Kidney epithelial cell (primary cell): ENCODE measurements around the gene CIROP. TPM values are rescaled to one million over a fixed set of nuclear protein-coding genes. Genes with fewer than 3 reads are reported as not detected.

ENCODE experiments used
- DNase-seq: peaks from one replicate; pipeline ENCODE4 v3.0.0-alpha.2; 2010; ENCODE audit warnings: low read depth
- H3K27me3 ChIP-seq: 2 replicates; pipeline ENCODE4 v1.6.0; 2011; ENCODE audit warnings: low read length; ENCODE audit not compliant: control insufficient read depth, insufficient read depth
- H3K36me3 ChIP-seq: 2 replicates; pipeline ENCODE4 v1.5.1; 2011; ENCODE audit warnings: low read length; ENCODE audit not compliant: control insufficient read depth, insufficient read depth
- H3K4me3 ChIP-seq: 2 replicates; pipeline ENCODE4 v1.5.1; 2011; ENCODE audit warnings: low read depth, mild to moderate bottlenecking, control low read depth, low read length
- total RNA-seq: library from RNA; depleted of rRNA; stranded (reverse); fragments of >200 nt; gene quantifications from 2 replicates; pipeline ENCODE4 v1.2.3, GENCODE V29; 2015
- TF ChIP-seq, protein P1 (sequence below): IDR thresholded peaks from 2 replicates; pipeline ENCODE4 v1.5.1; 2011; ENCODE audit warnings: mild to moderate bottlenecking, moderate library complexity, low read length, control low read depth, inconsistent platforms; ENCODE audit not compliant: insufficient read depth, poor library complexity, severe bottlenecking

The CIROP gene
- total RNA-seq, 1 donor from 2014 or later = not detected

DNA sequence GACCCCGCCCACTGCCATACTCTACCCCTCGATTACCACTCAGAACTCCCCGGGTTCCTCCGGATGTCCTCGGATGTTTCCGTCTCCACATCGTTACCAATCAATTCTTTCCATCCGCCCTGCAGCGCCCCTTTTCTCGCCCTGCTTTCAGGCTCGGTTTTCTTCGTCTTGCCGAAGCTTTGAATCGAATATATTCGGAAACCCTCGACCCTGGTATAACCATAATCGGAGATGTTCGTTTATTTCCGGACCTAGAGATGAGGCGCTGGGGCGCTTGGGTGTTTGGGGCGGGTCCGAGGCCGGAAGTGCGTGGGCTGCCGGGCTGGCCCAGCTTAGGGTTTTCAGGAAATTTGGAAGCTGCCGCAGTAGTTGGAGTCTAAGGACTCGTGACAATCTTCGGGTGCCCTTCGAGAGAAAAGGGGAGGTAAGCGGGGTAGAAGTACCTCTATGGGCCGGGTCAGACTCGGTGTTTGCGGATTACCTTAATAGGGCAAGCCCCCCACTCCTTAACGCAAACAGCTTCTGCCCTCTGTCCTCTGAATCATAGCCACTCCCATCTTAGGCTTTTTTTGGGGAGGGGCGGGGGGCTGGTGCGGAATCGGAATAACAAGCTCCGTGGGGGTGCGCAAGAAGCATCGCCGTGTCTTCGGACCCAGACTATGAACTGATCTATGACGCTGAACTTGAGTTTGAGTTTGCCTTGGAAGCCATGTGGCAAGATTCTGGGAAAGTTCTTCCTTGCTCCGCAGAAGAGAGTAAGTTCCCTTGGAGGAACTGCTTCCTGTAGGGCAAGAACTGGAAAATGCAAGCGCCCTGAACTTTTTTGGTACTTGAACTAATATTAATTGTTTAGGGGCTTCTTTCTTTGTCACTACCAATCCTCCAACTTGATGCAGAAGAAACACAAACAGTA is 9.3 kb downstream of the CIROP start, which contains the start of gene C14orf119:
C14orf119 (plus strand) TSS at position 310 of the 913 bp plus-strand sequence. CDS start 2,154 bp downstream, outside the sequence.
- no peaks in the 10 kb centered on the region for H3K27me3 ChIP-seq
- no peaks in the 10 kb centered on the region for H3K36me3 ChIP-seq
- DNase-seq = peak; percentile 92
- TF ChIP-seq, protein P1, sequence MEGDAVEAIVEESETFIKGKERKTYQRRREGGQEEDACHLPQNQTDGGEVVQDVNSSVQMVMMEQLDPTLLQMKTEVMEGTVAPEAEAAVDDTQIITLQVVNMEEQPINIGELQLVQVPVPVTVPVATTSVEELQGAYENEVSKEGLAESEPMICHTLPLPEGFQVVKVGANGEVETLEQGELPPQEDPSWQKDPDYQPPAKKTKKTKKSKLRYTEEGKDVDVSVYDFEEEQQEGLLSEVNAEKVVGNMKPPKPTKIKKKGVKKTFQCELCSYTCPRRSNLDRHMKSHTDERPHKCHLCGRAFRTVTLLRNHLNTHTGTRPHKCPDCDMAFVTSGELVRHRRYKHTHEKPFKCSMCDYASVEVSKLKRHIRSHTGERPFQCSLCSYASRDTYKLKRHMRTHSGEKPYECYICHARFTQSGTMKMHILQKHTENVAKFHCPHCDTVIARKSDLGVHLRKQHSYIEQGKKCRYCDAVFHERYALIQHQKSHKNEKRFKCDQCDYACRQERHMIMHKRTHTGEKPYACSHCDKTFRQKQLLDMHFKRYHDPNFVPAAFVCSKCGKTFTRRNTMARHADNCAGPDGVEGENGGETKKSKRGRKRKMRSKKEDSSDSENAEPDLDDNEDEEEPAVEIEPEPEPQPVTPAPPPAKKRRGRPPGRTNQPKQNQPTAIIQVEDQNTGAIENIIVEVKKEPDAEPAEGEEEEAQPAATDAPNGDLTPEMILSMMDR = no peak
- peak within 1 kb of the TSS; percentile 96 for H3K4me3 ChIP-seq

DNA sequence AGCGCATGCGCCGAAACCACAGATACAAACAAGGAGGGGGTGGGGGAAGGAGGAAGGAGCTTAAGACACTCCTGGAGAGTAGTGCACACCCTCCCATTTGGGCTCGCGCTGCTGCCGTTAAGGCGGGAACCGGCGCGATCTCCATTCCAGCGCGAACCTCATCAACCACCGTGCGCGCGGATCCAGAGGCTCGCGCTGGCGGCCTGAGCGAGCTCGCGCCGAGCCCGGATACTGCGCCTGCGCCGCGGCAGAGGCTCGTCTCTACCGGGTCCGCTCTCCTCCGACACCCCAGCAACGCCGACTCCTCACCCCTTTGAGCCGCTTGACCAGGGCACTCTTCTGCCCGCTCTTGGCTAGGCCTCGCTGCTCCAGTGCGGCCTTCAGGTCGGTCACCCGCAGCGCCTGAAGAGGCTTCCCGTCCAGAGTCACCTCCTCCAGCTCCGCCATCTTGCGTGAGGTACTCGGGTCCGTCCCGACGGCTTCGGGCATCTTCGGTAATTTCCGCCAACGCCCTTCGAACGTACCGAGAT is 10.1 kb downstream of the CIROP start, which contains the start of gene ACIN1:
ACIN1 (minus strand) TSS at position 471 of the 530 bp plus-strand sequence; CDS start at position 447, 24 bp downstream.
- Histone ChIP-seq H3K27me3 (no peaks in the 10 kb centered on the region), H3K36me3 (peaks cover 1% of the 10 kb centered on the region), H3K4me3 (peak within 1 kb of the TSS; percentile 96)
- TF ChIP-seq, protein P1 = no peak
- DNase-seq = peak; percentile 50

DNA sequence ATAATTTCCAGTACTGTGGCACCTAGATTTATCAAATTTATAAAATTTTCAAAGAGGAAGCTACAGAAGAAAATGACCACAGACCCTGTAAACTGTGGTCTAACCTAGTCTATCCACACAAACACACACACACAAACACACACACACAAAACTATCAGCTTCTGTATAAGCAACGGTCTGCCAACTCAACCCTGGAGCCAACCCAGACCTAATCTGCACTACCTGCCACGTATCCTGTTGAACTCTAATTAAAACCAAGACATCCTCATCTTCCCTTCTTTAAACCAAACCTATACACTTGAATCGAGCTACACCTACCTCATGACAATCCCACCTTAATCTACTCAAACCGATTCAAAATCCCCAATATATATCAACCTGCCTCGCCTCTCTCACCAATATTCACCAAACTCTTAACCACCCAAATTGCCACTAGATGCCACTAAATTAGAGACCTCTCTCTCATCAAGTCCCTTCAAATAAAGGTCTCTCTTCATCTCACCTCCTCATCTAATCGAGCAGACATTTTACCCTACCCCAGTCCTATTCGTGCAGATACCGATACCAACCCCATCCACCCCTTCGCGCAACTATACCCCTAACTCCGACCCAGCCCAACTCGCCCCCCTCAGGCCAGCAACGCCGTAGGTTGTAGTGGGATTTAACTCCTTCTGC is 10.7 kb downstream of the CIROP start:
- TF ChIP-seq, protein P1 = peak; percentile 35
- Histone ChIP-seq H3K36me3 (peaks cover 1% of the 10 kb centered on the region), H3K27me3 (no peaks in the 10 kb centered on the region), H3K4me3 (peak overlapping the region; percentile 90)
- DNase-seq = no peak

DNA sequence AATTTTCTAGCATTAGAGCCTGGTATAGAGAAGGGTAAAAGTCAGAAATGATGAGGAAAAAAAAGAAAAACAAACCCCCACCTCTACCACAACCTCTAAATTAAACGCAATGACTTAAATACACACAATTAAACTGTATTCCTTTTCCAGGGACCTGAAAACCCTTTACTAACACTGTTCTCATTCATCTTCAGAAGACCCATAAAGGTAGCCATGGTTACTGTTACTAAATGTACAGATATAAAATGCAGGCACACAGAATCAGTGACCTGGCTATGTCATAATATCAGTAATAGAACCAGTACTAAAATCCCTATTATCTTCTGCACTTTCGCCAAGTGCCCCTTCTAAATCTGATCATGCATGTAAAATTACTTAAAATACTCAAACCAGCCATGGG is 11.3 kb downstream of the CIROP start:
- DNase-seq = no peak
- TF ChIP-seq, protein P1 = no peak
- Histone ChIP-seq H3K36me3 (peaks cover 1% of the 10 kb centered on the region), H3K27me3 (no peaks in the 10 kb centered on the region), H3K4me3 (peak overlapping the region; percentile 90)

DNA sequence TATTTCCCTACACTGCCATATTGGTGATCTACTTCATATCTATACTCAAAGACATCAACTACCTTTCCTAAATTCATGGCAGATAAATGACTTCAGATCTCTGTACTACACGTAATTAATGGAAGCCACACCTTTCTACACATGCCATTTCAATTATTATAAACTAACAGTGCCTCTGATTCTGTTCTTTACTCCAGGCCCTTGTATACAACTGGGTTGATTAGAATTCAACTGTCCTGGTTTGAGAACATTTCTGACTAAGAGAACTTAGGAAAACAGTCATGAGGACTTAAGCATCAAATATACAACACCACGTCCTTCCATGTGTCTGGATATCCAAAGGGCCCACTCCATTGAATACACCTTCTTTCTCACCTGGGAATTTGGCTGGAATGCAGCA is 11.7 kb downstream of the CIROP start:
- no peaks in the 10 kb centered on the region for H3K27me3 ChIP-seq
- H3K4me3 ChIP-seq = no peak overlapping the region
- DNase-seq = no peak
- peaks cover 1% of the 10 kb centered on the region for H3K36me3 ChIP-seq
- TF ChIP-seq, protein P1 = no peak
